Vagina (tissue), 2 donors: ENCODE data around the gene PIR.

Source experiments
- POLR2A ChIP-seq, 2 donors: fragments of 450-650 bp; IDR thresholded peaks; one replicate each; pipeline ENCODE4 v1.6.1; 2017; ENCODE audit warnings: antibody characterized with exemption in 2 of 2, mild to moderate bottlenecking in 2 of 2, moderate library complexity in 2 of 2
- TF ChIP-seq, protein P1 (sequence below), 3 experiments: fragments of 450-650 bp in 2 of 3; fragments of 200-600 bp in 1 of 3; sonication (generic) in 1 of 3; IDR thresholded peaks; one replicate each; pipeline ENCODE4 v1.5.1; 2017 to 2019; ENCODE audit warnings: antibody characterized with exemption in 3 of 3, mild to moderate bottlenecking in 2 of 3, moderate library complexity in 2 of 3

DNA sequence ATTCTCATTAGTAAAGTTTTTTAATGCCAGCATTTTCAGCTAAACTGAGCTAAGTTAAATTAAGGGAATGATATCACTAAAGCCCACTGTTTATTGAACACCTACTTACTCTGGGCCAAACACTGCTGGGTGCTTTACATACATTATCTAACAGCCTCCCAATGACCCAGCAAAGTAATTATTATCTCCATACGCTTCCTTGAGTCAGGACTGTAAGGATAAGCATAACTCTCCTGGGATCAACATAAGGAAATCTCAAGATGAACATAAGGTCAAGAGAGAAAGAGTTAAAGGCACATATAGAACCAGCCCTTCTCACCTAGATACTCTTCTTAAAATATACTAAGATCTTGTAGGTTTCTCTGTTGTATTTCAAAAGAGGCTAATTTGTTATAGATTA, 21.1 kb upstream of the PIR start:
- no peak for TF ChIP-seq POLR2A (IDR thresholded peaks at IDR 0.05)
- TF ChIP-seq, protein P1, sequence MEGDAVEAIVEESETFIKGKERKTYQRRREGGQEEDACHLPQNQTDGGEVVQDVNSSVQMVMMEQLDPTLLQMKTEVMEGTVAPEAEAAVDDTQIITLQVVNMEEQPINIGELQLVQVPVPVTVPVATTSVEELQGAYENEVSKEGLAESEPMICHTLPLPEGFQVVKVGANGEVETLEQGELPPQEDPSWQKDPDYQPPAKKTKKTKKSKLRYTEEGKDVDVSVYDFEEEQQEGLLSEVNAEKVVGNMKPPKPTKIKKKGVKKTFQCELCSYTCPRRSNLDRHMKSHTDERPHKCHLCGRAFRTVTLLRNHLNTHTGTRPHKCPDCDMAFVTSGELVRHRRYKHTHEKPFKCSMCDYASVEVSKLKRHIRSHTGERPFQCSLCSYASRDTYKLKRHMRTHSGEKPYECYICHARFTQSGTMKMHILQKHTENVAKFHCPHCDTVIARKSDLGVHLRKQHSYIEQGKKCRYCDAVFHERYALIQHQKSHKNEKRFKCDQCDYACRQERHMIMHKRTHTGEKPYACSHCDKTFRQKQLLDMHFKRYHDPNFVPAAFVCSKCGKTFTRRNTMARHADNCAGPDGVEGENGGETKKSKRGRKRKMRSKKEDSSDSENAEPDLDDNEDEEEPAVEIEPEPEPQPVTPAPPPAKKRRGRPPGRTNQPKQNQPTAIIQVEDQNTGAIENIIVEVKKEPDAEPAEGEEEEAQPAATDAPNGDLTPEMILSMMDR (IDR thresholded peaks at IDR 0.05), result no peak
